HL-60/S4 (cell line): Measurements from ENCODE around the gene BCAP31.

Source experiments
- in situ Hi-C: fragments of 300-500 bp; cut with MboI; formaldehyde crosslinking; loops from 2 replicates; pipeline ENCODE4 v1.14.3; 2022; ENCODE audit warnings: low sequenced_read_pairs

BCAP31 gene

GRCh38 chrX:153667281-153667955 lies 56.8 kb downstream of the BCAP31 start:
- in situ Hi-C loops, result loop anchor here (25.0 kb wide), 1 partner anchor 705 kb away; no protein-coding TSS in a partner anchor

GRCh38 chrX:153665726-153666306 lies 58.4 kb downstream of the BCAP31 start:
- in situ Hi-C loops, result loop anchor here (25.0 kb wide), 1 partner anchor 704 kb away; no protein-coding TSS in a partner anchor

- in situ Hi-C loops, result loop anchor here (25.0 kb wide), 1 partner anchor 700 kb away; no protein-coding TSS in a partner anchor
Observed at GRCh38 chrX:153662266-153662665, 61.9 kb downstream of the BCAP31 start.

DNA sequence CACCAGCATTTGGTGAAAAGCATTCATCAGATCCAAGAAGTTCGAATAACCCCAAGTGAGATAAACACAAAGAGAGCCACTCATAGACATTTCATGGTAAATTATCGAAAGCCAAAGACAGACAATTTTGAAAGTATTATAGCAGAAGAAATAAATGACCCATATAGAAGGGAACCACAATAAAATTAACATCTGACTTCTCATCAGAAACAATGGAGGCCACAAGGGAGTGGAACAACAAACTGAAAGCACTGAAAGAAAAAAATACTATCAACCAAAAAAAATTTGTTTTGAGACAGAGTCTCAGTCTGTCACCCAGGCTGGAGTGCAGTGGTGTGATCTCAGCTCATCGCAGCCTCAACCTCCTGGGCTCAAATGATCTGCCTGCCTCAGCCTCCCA lies 64.9 kb downstream of the BCAP31 start:
- in situ Hi-C loops, result loop anchor here (25.0 kb wide), 1 partner anchor 697 kb away; no protein-coding TSS in a partner anchor

DNA sequence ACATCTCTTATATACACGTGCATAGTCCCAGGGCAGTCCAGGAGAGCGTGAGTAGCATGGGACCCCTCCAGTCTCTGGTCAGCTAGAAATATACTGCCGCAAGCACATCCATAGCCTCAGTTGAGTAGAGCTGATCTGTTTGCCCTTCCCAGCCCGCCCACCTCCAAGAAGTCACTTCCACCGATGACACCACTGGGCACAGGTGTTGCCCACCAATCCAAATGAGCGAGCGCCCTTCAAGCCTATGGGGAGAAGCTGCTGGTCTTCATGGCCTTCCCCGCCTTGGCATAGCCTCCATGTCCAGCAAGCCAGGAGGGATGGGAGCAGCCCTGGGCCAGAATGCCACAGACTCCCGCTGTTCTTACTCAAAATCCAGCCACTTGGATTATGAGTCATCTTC lies 67.0 kb downstream of the BCAP31 start:
- in situ Hi-C loops, result loop anchor here (25.0 kb wide), 1 partner anchor 695 kb away; no protein-coding TSS in a partner anchor

DNA sequence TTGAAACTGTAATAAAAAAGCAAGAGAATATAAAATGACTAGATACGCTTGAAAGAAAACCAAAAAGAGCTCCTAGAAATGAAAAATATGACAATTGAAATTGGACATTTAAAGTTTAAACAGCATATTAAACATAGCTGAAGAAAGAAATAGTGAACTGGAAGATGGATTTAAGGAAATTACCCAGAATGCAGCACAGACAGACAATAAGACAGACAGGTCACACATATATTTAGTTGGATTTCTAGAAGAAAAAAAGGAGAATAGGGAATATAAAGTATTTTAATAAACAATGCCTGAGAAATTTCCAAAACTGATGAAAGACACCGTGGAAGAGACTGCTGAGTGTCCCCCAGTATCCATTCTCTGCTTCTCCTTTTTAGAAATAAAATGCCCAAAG lies 70.6 kb downstream of the BCAP31 start:
- in situ Hi-C loops, result loop anchor here (25.0 kb wide), 1 partner anchor 691 kb away; no protein-coding TSS in a partner anchor

DNA sequence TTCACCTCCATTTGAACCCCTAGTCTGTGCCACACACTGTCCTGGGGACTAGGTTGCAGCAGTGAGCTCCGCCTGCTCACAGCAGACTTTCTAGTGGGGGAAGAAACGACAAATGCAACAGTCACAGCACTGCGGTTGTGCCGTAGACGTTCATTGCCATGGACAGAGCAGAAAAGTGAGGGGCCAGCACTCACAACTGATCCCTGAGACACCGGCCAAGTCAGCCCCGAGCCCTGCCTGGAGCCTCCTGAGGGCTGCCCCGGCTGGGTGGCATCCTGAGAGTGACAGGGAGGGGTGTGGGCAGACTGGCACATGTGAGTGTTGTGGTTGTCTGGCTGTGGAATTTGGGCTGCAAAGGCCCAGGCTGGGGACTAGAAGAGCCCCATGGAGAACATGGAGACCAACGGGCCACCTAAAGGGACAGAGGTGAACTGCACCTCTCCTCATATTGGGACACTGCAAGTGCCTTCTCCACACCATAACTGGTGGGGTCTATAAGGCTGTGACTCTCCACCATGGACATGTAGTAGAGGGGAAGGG lies 72.6 kb downstream of the BCAP31 start:
- in situ Hi-C loops, result loop anchor here (25.0 kb wide), 1 partner anchor 689 kb away; no protein-coding TSS in a partner anchor

DNA sequence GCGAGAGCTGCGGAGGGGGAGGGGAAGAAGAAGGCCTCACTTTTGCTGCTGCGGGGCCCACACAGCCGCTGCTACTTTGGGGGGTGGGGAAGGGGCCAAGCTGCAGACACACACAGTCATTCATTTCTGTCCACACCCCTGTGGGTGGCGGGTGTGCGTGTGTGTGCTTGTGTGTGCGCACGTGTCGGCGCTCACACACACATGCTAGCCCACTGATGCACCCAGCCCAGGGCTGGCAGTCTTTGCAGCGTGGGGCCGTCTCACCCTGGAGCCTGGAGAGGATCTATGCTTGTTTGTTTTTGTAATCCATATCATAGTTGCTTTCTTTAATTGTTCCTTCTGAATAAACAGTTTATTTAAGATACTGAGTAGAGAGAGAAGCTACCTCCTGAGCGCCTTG lies 73.2 kb downstream of the BCAP31 start:
- in situ Hi-C loops, result loop anchor here (25.0 kb wide), 1 partner anchor 689 kb away; no protein-coding TSS in a partner anchor
